ENCODE results near the gene PRL.

GRCh38 chr6:22326500-22326899, 29.7 kb upstream of the PRL start:
- TF ChIP-seq CTCF (IDR thresholded peaks at IDR 0.05; ENCODE audit: low read depth, low read length, missing input control) (no peak), TAF1 (conservative IDR thresholded peaks at IDR 0.05) (no peak), JUND (IDR thresholded peaks at IDR 0.05) (no peak), GABPA (IDR thresholded peaks at IDR 0.05 in 1 of 2, conservative IDR thresholded peaks at IDR 0.05 in 1 of 2) (no peak), REST (IDR thresholded peaks at IDR 0.05) (no peak), YY1 (IDR thresholded peaks at IDR 0.05) (no peak), SP1 (IDR thresholded peaks at IDR 0.05) (no peak), RAD21 (IDR thresholded peaks at IDR 0.05) (no peak), MAX (IDR thresholded peaks at IDR 0.05) (no peak), ATF3 (IDR thresholded peaks at IDR 0.05) (no peak), EGR1 (IDR thresholded peaks at IDR 0.05; ENCODE audit: low read depth in 2 of 2) (no peak), FOXA1 (IDR thresholded peaks at IDR 0.05) (no peak)

Measured in liver (tissue), 3 donors.